Measurements from ENCODE around the gene PDE4D.
"Not testable (repeated sequence)": the region's sequence is repeated elsewhere in the genome, so short reads cannot be mapped to it uniquely, and the experiment has no call there.

PDE4D gene

DNA sequence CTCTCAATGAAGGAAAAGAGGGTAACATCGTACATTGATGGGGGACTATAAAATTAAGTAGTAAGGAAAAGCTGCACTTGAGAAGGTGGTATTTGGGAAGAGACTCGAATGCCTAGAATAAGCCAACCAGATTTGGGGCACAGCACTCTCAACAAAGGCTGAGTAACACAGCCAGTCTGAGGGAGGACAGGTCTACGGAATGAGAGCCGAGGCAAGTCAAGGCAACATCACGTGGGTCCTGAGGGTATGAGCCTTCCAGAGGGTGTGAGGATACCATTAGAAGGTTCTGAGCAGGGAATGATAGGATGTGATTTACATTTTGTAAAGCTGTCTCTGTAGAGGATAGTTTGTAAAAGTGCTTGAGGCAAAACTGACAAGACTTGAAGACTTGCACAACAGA is 876.6 kb downstream of the PDE4D start:
- DNase-seq: no peak

- no peak for DNase-seq
Measured at GRCh38 chr5:59008816-59009473, 884.6 kb downstream of the PDE4D start.

DNA sequence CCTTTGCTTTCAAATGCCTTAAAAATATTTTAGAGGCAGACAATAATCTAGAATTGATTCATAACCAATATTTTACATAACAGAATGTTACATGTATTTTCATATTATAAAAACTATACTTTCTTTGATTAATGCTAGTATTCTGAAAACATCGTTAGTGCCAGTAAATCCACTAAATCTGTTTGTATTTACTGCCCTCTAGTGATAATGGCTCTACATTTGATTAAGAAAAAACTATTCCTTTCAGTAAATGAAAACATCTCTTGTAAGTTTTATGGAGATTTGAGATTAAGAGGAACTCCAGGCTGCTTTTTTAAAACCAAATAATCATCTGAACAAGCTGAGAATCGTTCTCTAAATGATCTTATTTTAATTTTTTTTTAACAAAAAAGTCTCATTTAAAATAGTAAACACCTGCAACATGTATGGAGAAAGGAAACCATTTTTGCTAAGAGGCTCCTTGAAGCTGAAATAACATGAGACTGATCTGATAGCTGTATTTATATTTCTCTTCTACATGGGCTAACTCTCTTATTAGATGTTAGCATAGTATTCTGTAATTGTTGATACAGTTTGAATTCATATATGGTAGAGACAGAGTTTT is 886.0 kb downstream of the PDE4D start:
- no peak for DNase-seq

GRCh38 chr5:59005934-59006701 is 887.4 kb downstream of the PDE4D start:
- DNase-seq: no peak

DNA sequence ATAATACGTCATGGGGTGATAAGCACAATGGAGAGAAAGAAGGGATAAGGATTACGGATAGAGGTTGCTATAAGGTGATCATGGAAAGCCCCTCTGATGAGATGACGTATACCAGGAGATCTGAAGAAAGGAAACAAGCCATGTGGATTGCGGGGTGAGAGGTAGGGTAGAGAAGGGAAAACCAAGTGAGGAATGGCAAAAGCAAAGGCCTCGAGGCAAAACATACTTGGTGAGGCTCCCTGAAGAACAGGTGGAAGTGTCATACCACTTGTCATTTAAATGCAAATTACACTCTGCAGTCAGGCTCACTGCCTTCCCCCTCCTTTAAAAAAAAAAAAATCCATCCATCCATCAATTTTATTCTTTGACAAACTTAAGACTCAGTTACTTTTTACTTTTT is 889.9 kb downstream of the PDE4D start:
- no peak for DNase-seq

GRCh38 chr5:59003124-59003523 is 890.4 kb downstream of the PDE4D start:
- DNase-seq: no peak

DNA sequence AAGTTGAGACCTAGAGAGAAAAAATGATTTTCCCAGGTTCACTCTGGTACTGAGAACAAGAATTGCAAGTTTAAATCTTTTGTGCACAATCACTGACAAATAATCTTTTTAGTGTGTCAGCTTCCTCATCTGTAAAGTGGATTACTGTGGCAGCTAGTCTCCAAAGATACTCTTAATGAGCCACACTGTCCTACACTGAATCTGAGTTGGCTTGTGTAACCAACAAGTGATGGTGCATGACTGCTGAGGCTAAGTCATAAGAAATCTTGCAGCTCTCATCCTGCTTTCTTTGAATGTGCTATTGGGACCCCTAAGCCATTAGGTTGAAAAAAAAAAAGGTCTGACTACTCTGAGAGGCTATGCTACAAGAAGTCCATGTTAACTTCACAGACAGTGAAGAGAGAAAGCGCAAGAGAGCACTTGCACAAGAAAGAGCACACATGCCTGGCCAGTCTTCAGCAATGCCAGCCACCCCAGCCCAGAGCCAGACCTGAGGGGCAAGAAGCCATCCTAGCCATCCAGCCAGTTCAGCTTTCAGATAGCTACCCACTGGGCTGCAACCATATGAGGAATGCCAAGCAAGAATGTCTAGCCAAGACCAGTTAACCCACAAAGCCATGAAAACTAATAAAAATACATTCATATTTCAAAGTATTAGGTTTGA is 891.2 kb downstream of the PDE4D start:
- DNase-seq: no peak

DNA sequence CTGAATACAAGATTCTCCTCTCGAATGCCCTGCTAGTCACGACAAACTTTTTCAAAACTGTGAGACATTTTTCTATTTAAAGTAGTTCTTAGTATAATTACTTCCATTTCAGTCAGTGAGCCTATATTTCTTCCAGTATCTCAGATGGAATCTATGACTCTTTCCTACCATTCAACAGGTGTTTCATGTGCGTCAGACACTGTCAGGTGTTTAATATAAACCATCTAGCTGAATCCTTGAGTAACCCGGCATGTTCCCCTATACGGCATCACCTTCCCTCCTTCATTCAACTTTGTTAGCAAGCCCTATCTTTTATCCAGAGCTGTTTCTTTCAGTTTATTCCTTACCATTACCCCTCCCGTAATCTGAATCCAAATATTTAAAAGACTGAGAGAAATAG is 891.8 kb downstream of the PDE4D start:
- DNase-seq: no peak

GRCh38 chr5:59001154-59001553 is 892.4 kb downstream of the PDE4D start:
- DNase-seq: no peak

DNA sequence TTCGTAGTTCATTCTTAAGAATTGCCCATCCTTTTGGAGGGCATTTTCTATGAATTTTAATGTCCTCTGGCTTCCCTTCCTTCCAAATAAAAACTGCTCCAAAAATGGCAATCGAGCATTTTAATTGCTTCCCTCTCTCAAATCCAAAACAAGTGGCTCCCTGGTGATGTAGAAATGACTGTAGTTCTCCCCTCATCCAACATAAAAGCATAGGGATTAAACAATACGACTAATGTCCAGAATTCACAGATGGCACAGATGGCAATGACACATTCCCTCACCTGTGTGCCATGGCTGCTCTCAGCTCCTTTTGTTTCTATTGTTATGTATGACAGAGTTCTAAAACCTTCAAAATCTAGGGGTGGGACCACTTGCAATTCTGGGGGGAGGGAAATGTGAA is 893.3 kb downstream of the PDE4D start:
- no peak for DNase-seq

DNA sequence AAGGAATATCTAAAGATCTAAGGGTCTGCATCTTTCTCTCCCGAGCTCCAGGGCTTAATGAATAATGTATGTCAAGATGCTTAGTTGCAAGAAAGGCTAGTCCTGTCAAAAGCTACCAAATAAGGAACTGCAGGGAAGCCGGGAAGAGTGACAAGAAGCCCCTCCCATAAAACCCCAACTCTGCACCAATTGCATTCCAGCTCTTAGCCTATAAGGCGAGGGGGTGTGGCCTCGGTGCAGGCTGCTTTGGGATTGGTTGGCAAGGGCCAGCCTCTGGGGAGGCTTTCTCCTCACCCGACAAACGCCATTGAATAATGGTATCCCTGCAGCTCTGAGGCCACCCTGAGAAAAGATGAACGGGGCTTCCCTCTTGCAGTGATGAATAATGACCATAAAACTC is 893.7 kb downstream of the PDE4D start:
- DNase-seq: no peak

GRCh38 chr5:58998544-58998943 is 895.0 kb downstream of the PDE4D start:
- DNase-seq: no peak

GRCh38 chr5:58995779-58996178 is 897.7 kb downstream of the PDE4D start:
- DNase-seq: not testable (repeated sequence)

DNA sequence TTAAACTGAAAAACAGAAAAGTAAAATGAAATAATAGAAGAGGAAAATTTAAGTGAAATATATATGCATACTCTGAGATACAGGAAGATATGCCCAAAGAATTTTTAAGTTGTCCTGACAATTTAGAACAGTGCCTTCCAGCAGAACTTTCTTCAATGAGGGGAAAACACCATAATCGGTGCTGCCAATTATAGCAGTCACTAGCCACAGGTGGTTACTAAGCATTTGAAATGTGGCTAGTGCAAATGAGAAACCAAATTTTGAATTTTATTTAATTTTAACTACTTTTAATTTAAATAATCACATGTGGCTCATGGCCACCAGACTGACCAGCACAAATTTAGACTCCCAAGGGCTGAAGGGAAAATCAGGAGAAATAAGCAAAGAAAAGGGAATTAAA is 900.1 kb downstream of the PDE4D start:
- DNase-seq: no peak

- DNase-seq: no peak
Measured at GRCh38 chr5:58988938-58989337, 904.6 kb downstream of the PDE4D start.

DNA sequence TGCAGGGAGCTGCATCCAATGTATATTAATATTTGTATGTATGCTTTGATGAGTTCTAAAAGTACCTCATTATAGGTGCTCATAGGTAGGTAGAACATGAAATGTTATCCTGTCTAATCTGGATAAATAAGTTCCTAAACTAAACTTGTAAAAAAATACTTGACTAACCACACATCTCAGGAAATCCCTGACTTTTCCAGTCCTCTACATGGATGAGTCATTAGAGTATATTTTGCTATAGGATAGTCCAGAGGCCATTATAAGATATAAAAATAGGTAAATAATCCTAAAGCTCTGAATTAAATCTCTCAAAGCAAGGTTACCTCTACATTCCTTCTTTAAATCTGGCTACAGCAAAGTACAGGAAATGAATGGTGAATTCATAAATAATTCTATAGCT is 906.3 kb downstream of the PDE4D start:
- DNase-seq: no peak

- DNase-seq: no peak
Measured at GRCh38 chr5:58986281-58986680, 907.2 kb downstream of the PDE4D start.

DNA sequence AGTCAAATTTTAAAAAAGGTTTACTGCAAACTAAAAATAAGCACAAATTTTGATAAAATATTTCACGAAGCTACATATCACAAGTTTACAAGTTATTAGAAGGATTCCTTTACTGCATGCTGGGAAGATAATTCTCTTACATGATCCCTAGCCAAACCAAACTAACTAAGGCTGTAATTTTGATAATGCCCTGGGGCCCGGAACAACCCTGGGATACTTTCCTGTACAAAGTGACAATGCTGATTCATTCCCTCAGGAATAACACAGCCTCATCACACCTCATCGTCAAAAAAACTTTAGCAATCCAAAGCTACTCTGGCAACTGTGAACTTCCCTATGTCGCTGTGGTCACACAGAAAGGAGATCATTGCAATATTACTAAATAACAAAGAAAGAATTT is 907.8 kb downstream of the PDE4D start:
- DNase-seq: no peak

DNA sequence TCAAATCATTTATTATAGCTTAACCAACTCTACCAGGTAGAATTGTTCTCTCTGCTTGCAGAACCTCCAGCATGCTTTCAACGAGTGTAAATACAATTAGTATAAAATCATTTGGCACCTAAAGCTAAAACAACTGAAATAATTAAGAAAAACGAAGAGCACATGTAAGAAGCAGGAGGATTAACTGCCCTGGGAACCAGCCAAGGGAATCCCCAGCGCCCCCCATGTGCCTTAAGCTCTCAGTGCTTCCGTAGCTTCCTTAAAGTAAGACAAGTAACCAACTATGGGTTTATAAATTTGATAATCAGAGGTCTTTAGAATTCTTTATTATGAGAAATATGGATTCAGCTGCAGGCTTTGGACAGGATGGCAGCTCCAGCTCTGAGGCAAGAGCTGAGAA is 908.2 kb downstream of the PDE4D start:
- DNase-seq: no peak

DNA sequence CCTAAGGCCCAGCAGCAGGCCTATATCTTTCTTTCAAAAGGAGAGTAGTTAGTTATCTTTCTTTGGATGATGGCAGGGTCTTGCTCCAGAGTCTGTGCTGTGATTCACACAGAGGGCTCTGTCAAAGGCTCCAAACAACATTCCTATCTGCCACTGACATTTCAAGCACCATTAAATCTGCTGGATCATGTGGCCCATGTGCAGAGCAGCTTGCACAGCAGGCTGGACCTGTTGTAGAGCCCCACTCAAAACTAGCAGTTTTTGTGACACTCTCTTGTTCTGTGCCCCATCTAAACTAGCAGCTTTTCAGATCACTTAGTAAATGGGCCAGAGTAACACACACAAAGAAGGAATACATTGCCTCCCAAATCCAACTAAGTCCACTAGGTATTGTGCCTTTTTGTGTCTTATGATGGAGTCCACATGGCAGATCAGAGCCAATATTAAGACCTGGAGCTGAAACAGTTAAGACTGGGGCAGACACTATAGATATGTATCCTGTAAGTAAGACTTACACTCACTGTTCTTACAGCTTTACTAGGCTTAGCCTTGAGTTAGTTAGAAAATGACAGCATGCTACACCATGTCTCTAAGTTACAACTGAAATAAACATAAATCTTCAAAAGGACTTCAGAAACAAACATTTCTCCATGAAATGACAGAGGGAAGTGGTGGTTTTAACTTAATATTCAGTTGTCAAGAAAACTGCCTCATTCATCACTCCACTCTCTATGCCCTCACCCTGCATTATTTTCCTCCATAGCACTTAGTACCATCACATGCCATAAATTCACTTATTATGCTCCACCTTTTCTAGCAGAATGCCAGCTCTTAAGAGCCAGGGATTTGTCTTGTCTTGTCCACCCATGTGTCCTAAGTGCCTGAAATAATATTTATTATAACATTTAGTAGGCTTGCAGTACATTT is 909.7 kb downstream of the PDE4D start:
- DNase-seq: peak in 1 of 2 experiments; percentile 21

DNA sequence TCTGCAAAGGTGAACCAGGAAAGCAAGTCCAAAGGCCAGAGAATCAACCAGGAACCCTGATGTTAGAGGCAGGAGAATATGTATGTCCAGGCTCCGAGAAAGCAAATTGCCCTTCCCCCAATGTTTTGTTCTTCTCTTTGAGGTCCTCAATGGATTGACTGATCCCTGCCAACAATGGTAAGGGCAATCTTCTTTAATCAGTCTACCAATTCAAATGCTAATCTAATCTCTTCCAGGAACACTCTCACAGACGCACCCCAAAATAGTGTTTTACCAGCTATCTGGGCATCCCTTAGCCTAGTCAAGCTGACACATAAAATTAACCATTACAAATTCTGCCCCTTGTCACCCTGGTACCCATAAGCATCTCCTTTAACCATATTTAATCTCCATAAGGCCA is 912.6 kb downstream of the PDE4D start:
- DNase-seq: no peak

DNA sequence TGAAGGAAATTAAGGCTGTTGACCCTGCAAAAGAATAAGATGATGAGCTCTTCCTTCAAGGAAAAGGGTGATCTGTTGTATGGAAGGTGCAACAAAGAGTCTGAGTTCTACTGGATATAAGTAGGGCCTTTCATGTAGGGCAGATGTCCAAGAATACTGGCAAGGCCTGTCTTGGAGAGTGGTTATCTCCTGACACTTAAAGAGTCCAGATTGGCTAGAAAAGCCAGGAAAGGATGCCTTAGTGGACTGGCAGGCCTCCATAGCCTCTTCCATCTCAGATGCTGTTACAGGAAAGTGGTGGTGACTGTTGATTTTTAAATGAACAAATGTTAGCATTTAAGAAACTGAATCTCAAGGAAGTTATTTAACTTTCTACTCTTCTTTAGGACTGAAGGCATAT is 914.4 kb downstream of the PDE4D start:
- DNase-seq: no peak

DNA sequence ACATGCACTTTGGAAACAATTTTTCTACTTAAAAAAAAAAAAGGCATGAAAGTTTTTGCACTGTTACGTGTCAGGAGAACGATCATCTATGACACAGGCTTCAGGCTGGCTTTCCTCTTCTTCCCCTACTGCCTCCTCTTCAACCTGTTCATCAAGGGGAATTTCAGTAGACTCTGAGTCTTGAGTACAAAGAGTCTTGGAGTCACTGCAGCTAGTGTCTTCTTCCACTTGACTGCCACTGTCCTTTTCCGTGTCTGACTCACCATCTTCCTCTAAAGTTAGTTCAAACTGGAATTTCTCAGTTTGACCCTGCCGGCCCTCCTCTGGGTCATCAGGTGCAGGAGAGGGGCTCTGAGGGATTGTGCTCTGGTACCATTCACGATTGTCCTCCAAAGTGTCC is 918.9 kb downstream of the PDE4D start:
- no peak for DNase-seq
